HepG2 (cell line): Measurements from ENCODE around the gene BPIFB2. TPM values are rescaled to one million over a fixed set of nuclear protein-coding genes. Genes with fewer than 3 reads are reported as not detected.

Experiments used
- EED ChIP-seq: sonication (generic); formaldehyde crosslinking; IDR thresholded peaks from 2 replicates; pipeline ENCODE4 v1.5.0; 2020; ENCODE audit warnings: mild to moderate bottlenecking, missing genetic modification reagents
- ERF ChIP-seq: IDR thresholded peaks from 2 replicates; pipeline ENCODE4 v1.6.1; 2018; ENCODE audit warnings: missing biosample characterization, missing genetic modification reagents
- FOXP1 ChIP-seq, 2 experiments: fragments of 450-650 bp in 1 of 2; IDR thresholded peaks; 2 replicates each; pipeline ENCODE4 v1.6.1; 2017 to 2018; ENCODE audit warnings: antibody characterized with exemption in 1 of 2
- HDAC1 ChIP-seq: sonication (generic); formaldehyde crosslinking; IDR thresholded peaks from 2 replicates; pipeline ENCODE4 v1.5.1; 2020; ENCODE audit warnings: mild to moderate bottlenecking, missing genetic modification reagents
- HNRNPL ChIP-seq: fragments of 200-400 bp; formaldehyde crosslinking; IDR thresholded peaks from 2 replicates; pipeline ENCODE4 v1.6.1; 2017; ENCODE audit warnings: mild to moderate bottlenecking, low read depth, low read length
- MTA1 ChIP-seq: sonication (generic); formaldehyde crosslinking; IDR thresholded peaks from 2 replicates; pipeline ENCODE4 v1.4.0; 2020; ENCODE audit warnings: missing genetic modification reagents, mild to moderate bottlenecking, borderline replicate concordance
- POLR2G ChIP-seq: fragments of 200-400 bp; formaldehyde crosslinking; IDR thresholded peaks from 2 replicates; pipeline ENCODE4 v1.6.1; 2018; ENCODE audit warnings: mild to moderate bottlenecking, low read depth, low read length, moderate library complexity
- RBFOX2 ChIP-seq: fragments of 200-400 bp; formaldehyde crosslinking; IDR thresholded peaks from 2 replicates; pipeline ENCODE4 v1.6.1; 2017; ENCODE audit warnings: low read depth, mild to moderate bottlenecking, low read length
- RBM39 ChIP-seq: fragments of 200-400 bp; formaldehyde crosslinking; IDR thresholded peaks from one replicate; pipeline ENCODE4 v1.6.1; 2018; ENCODE audit warnings: antibody characterized with exemption, mild to moderate bottlenecking, low read depth, low read length; ENCODE audit not compliant: poor library complexity, severe bottlenecking
- RFX3 ChIP-seq: IDR thresholded peaks from 2 replicates; pipeline ENCODE4 v1.6.1; 2016; ENCODE audit warnings: missing biosample characterization, missing genetic modification reagents
- TAF1 ChIP-seq: sonication (generic); formaldehyde crosslinking; IDR thresholded peaks from 2 replicates; pipeline ENCODE4 v1.4.0; 2020; ENCODE audit warnings: missing genetic modification reagents
- TARDBP ChIP-seq: sonication (generic); formaldehyde crosslinking; IDR thresholded peaks from 2 replicates; pipeline ENCODE4 v1.8.0; 2022; ENCODE audit warnings: mild to moderate bottlenecking, missing genetic modification reagents
- ZEB1 ChIP-seq: IDR thresholded peaks from 2 replicates; pipeline ENCODE4 v1.6.1; 2012; ENCODE audit warnings: mild to moderate bottlenecking, low read depth, inconsistent platforms; ENCODE audit not compliant: insufficient replicate concordance
- ZNF383 ChIP-seq: sonication (generic); formaldehyde crosslinking; IDR thresholded peaks from 2 replicates; pipeline ENCODE4 v1.4.0; 2020; ENCODE audit warnings: missing genetic modification reagents, mild to moderate bottlenecking, borderline replicate concordance
- ZNF687 ChIP-seq: sonication (generic); formaldehyde crosslinking; IDR thresholded peaks from 2 replicates; pipeline ENCODE4 v1.5.1; 2020; ENCODE audit warnings: mild to moderate bottlenecking, missing genetic modification reagents, moderate library complexity
- ZNF768 ChIP-seq: sonication (generic); formaldehyde crosslinking; IDR thresholded peaks from 2 replicates; pipeline ENCODE4 v1.4.0; 2020; ENCODE audit warnings: missing genetic modification reagents
- ZSCAN30 ChIP-seq: sonication (generic); formaldehyde crosslinking; IDR thresholded peaks from 2 replicates; pipeline ENCODE4 v1.5.0; 2020; ENCODE audit warnings: mild to moderate bottlenecking, missing genetic modification reagents
- polyA plus RNA-seq, 8 experiments: library from polyadenylated mRNA; depleted of rRNA in 3 of 8; stranded (reverse) in 7 of 8; unstranded in 1 of 8; fragments of >200 nt; fragmentation: Illumina TruSeq in 4 of 8; extraction: Trizol in 4 of 8; gene quantifications; 2 replicates each; pipeline versions ENCODE4 v1.2.1 to v1.2.3, GENCODE V29; 2011 to 2016; ENCODE audit warnings: low read depth in 4 of 8, missing spikeins in 1 of 8, mixed read lengths in 1 of 8; ENCODE audit not compliant: insufficient read depth in 1 of 8
- total RNA-seq, 5 experiments: library from RNA; depleted of rRNA; stranded (reverse); fragments of >200 nt; fragmentation: Illumina TruSeq; extraction: Trizol; gene quantifications; 2 replicates each; pipeline ENCODE4 v1.2.3, GENCODE V29; 2016; ENCODE audit warnings: low read depth in 1 of 5
- TF ChIP-seq, protein P1 (sequence below): sonication (generic); formaldehyde crosslinking; IDR thresholded peaks from 2 replicates; pipeline ENCODE4 v1.9.0; 2021; ENCODE audit warnings: mild to moderate bottlenecking, missing genetic modification reagents

BPIFB2 gene
- total and polyA plus RNA-seq, 2 of the 13 experiments (the other 11 are each of a cell fraction or from before 2014, with no cell fraction given), result 54.5 to 902 TPM

- TF ChIP-seq ZNF687, result peak; percentile 26; the same call in 1 of the 2 replicates
- TF ChIP-seq ZNF768 (CRISPR knock-in tag), result 0 out of 2 replicates have a peak, but pooled peaks have one; percentile 23
- no peak for TF ChIP-seq HDAC1
- TF ChIP-seq, protein P1, sequence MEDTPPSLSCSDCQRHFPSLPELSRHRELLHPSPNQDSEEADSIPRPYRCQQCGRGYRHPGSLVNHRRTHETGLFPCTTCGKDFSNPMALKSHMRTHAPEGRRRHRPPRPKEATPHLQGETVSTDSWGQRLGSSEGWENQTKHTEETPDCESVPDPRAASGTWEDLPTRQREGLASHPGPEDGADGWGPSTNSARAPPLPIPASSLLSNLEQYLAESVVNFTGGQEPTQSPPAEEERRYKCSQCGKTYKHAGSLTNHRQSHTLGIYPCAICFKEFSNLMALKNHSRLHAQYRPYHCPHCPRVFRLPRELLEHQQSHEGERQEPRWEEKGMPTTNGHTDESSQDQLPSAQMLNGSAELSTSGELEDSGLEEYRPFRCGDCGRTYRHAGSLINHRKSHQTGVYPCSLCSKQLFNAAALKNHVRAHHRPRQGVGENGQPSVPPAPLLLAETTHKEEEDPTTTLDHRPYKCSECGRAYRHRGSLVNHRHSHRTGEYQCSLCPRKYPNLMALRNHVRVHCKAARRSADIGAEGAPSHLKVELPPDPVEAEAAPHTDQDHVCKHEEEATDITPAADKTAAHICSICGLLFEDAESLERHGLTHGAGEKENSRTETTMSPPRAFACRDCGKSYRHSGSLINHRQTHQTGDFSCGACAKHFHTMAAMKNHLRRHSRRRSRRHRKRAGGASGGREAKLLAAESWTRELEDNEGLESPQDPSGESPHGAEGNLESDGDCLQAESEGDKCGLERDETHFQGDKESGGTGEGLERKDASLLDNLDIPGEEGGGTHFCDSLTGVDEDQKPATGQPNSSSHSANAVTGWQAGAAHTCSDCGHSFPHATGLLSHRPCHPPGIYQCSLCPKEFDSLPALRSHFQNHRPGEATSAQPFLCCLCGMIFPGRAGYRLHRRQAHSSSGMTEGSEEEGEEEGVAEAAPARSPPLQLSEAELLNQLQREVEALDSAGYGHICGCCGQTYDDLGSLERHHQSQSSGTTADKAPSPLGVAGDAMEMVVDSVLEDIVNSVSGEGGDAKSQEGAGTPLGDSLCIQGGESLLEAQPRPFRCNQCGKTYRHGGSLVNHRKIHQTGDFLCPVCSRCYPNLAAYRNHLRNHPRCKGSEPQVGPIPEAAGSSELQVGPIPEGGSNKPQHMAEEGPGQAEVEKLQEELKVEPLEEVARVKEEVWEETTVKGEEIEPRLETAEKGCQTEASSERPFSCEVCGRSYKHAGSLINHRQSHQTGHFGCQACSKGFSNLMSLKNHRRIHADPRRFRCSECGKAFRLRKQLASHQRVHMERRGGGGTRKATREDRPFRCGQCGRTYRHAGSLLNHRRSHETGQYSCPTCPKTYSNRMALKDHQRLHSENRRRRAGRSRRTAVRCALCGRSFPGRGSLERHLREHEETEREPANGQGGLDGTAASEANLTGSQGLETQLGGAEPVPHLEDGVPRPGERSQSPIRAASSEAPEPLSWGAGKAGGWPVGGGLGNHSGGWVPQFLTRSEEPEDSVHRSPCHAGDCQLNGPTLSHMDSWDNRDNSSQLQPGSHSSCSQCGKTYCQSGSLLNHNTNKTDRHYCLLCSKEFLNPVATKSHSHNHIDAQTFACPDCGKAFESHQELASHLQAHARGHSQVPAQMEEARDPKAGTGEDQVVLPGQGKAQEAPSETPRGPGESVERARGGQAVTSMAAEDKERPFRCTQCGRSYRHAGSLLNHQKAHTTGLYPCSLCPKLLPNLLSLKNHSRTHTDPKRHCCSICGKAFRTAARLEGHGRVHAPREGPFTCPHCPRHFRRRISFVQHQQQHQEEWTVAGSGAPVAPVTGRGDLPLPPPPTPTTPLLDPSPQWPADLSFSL, result 0 out of 2 replicates have a peak, but pooled peaks have one; percentile 23
- no peak for TF ChIP-seq RFX3 (CRISPR knock-in tag)
- 0 out of 2 replicates have a peak, but pooled peaks have one; percentile 36 for TF ChIP-seq TARDBP
- TF ChIP-seq ZNF383 (CRISPR knock-in tag), result 0 out of 2 replicates have a peak, but pooled peaks have one; percentile 26
- peak; percentile 94 for TF ChIP-seq RBFOX2
- 0 out of 2 replicates have a peak, but pooled peaks have one; percentile 16 for TF ChIP-seq TAF1 (CRISPR knock-in tag)
- TF ChIP-seq RBM39, result peak; percentile 31
- TF ChIP-seq ZEB1, result no peak
- TF ChIP-seq POLR2G, result peak; percentile 52
- no peak for TF ChIP-seq ZSCAN30 (CRISPR knock-in tag)
- TF ChIP-seq HNRNPL, result peak; percentile 86
- peak; percentile 68; the same call in 1 of the 2 replicates for TF ChIP-seq EED (CRISPR knock-in tag)
- peak; percentile 21; the same call in 1 of the 2 replicates for TF ChIP-seq ERF (CRISPR knock-in tag)
- TF ChIP-seq FOXP1 (IDR thresholded peaks at IDR 0.05), result no peak
- no peak for TF ChIP-seq FOXP1 (CRISPR knock-in tag; IDR thresholded peaks at IDR 0.05)
- peak; percentile 18; the same call in 1 of the 2 replicates for TF ChIP-seq MTA1 (CRISPR knock-in tag)
- TF ChIP-seq, all 625 proteins: peak for 22
Measured at GRCh38 chr20:33018169-33018931, 10.8 kb downstream of the BPIFB2 start (continued).
